ENCODE measurements around the gene RBPMS2.

Gene RBPMS2

DNA sequence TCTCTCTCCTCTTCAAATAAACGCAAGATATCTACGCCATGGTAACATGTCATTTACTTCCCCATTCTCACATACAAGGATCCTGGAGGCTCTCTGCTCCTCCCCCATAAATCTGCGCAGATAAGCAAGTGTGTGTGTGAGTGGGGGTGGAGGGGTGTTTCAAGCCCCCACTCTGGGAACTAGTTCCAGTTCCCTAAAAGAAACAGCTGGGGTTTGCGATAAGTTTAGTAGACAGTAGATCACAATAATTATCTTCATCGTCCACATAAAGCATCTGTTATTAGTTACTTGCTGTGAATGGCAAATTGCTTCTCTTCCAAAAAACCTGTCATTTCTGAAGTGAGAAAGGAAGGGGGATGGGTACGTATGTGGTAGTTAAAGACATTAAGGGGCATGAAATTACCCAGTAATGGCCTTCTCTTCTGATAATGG lies 79.8 kb downstream of the RBPMS2 start:
- DNase-seq = peak in 7 of 51 donors; percentile 7 to 68 (median 29)

DNA sequence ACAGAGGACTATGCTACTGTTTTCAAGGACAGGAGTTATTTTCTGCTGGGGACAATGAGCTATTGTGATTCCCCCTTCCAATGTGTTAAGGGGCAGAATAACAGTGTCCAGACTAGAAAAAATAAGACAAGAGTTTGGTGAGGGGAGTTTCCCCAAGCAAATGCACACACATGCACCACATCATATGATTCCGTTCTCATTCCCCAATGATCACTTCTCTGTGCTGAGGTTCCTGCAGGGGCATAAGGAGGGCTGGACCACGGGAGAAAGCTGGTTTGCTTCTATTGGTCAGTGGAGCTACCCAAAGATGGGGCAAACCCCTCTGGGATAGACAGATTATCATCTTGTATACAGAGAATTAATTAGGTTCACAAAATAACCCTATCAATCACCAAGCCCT lies 80.6 kb downstream of the RBPMS2 start:
- DNase-seq = peak in 2 of 51 donors; percentile 51 to 75

DNA sequence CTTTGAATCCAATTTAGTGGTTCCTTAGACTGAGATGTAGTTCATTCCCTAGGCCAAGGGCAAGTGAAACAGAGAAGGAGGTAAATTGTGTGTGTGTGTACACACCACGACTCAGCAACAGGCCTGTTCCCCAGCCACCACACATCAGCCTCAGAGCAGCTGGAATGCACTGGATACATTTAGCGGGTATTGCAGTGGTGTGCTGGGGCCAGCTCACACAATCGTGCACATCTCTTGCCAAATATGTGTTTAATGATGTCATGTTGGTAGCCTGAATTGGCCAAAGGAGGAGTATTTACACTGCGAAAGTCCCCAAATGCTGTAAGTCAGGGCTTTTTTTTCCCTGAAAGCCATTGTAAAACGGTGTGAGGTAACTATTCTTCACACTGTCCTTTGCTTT lies 82.3 kb downstream of the RBPMS2 start:
- peak in 9 of 51 donors; percentile 10 to 58 (median 21) for DNase-seq

DNA sequence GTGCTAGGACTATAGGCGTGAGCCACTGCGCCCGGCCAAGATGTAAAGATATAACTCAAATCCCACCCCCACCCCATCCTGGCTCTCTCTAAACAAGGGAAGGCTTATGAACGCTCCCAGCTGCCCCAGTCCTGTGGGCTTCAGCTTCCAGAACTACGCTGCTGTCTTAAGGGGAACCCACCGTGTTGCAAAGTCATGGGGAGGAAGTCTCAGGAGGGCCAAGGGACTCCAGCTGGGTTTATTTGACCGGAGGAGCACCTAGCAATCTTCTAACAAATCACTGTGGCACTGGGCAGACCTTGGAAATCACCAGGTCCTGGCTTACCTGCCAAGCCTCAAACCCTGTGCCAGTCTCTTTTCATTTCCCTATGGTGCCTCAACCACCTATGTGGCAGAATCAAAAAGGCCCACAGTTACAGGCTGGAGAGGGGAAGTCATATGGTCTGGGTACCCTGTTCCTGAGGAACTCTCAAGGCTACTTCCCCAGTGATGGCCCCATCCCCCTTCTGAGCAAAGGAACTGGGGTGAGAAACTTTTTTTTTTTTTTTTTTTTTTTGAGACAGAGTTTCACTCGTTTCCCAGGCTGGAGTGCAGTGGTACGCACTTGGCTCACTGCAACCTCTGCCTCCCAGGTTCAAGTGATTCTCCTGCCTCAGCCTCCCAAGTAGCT lies 83.4 kb downstream of the RBPMS2 start:
- peak in 5 of 51 donors; percentile 15 to 30 (median 16) for DNase-seq

DNA sequence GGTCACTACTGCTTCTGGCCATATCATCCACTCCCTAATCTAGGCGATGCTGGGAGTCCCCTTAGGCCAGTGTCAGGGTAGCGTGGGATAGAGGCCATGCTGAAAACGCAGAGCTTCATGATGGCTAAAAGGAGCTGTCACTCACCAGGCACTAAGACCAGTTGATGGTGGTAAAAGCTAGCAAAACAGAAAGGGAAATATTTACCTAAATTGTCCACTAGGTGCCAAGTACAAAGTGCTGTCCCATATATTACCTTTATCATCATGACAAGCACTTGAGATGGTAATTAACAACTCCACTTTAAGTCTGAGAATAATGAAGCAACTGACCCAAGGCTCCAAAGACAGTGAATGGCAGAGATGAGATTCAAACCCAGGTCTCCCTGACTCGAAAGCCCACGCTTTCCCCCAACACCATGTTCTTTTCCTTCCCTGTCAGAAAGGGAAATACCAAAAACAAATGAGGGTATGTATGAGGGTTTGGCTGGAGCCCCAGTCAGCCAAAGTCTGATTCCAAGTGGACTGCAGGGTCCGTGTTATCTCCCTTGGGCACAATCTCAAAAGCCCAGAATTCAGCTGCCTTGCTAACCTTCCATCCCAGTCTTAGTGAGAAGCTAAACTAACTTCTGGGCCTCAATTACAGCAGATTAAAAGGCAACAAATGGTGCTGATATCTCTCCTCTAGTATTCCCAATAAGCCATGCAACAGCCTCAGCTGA lies 84.7 kb downstream of the RBPMS2 start:
- DNase-seq = no peak

DNA sequence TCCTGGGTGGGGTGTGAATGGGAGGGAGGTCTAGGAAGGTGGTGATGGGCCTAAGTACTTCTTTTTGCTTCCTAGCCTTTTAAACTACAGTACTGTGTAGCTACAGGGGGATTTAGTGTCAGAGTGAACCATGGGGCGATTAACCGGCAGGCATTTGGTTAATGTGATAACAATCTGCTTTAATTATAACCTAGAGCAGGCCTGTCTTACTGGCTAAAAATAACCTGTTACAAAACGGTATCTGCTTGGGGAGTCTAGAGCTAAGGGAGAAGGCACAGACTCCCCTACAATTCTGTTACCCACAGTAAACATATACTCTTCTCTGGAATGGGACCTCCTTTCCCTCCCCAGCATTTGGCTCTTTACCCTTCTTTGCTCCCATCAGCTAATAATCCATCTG lies 85.4 kb downstream of the RBPMS2 start:
- DNase-seq = no peak

Data from hypothalamus (tissue), 51 donors.